H1 (cell line): ENCODE results near the gene MS4A8. TPM values are rescaled to one million over a fixed set of nuclear protein-coding genes. Genes with fewer than 3 reads are reported as not detected.
A peak's percentile ranks its signal among the peaks of the same experiment; 100 is the strongest.

Source experiments
- CTCF ChIA-PET: fragments of 300-600 bp; sonication (Branson Sonifier 250); formaldehyde crosslinking; loops from one replicate; lab custom pipeline; 2021; ENCODE audit not compliant: partially characterized antibody; lab: Charles Lee
- POLR2A ChIA-PET: fragments of 300-600 bp; sonication (Branson Sonifier 250); formaldehyde crosslinking; loops from one replicate; lab custom pipeline; 2021; ENCODE audit warnings: inconsistent platforms; ENCODE audit not compliant: partially characterized antibody; lab: Charles Lee
- DNase-seq, 2 experiments: peaks; one replicate each; pipeline versions ENCODE4 v3.0.0 to v3.0.0-alpha.2; 2010 to 2022; ENCODE audit warnings: low spot score in 2 of 2, low read depth in 1 of 2, mixed read lengths in 1 of 2
- FAIRE-seq: peaks from 2 replicates; lab custom pipeline; 2011; peaks lifted over from hg19 to GRCh38; lab: Jason Lieb, UNC
- H2AFZ ChIP-seq: 2 replicates; pipeline ENCODE4 v1.8.1; 2012; ENCODE audit warnings: low read length, inconsistent platforms
- H2AK5ac ChIP-seq: 2 replicates; pipeline ENCODE4 v1.6.1; 2013; ENCODE audit warnings: low read depth, low read length
- H2BK120ac ChIP-seq: replicated peaks from 2 replicates; pipeline ENCODE3; 2013; ENCODE audit warnings: low read depth, low read length, inconsistent platforms
- H2BK12ac ChIP-seq: 2 replicates; pipeline ENCODE4 v1.6.1; 2013; ENCODE audit warnings: low read depth, low read length
- H2BK15ac ChIP-seq: 2 replicates; pipeline ENCODE4 v1.6.1; 2013; ENCODE audit warnings: low read length
- H2BK20ac ChIP-seq: 2 replicates; pipeline ENCODE4 v1.6.1; 2013; ENCODE audit warnings: low read length
- H2BK5ac ChIP-seq: 2 replicates; pipeline ENCODE4 v1.6.1; 2013; ENCODE audit warnings: low read depth, low read length
- H3K14ac ChIP-seq: 2 replicates; pipeline ENCODE4 v1.6.1; 2013; ENCODE audit warnings: inconsistent platforms; ENCODE audit not compliant: insufficient read length
- H3K18ac ChIP-seq: 2 replicates; pipeline ENCODE4 v1.6.1; 2013; ENCODE audit warnings: low read length; ENCODE audit errors: extremely low read depth
- H3K23ac ChIP-seq: 2 replicates; pipeline ENCODE4 v1.6.1; 2013; ENCODE audit warnings: inconsistent platforms; ENCODE audit not compliant: insufficient read length
- H3K23me2 ChIP-seq: 2 replicates; pipeline ENCODE4 v1.6.1; 2013; ENCODE audit warnings: low read depth, low read length
- H3K27ac ChIP-seq: 2 replicates; pipeline ENCODE4 v1.6.1; 2011; ENCODE audit warnings: low read depth, low read length, inconsistent platforms
- H3K27me3 ChIP-seq, 4 experiments: replicated peaks in 1 of 4; 1 replicate in 1 of 4; 2 replicates in 3 of 4; pipeline versions ENCODE4 v1.6.1 to v1.8.1; 2011 to 2013; ENCODE audit warnings: low read length in 3 of 4, mild to moderate bottlenecking in 3 of 4, inconsistent platforms in 2 of 4, mixed read lengths in 2 of 4, moderate library complexity in 1 of 4; ENCODE audit not compliant: control insufficient read depth in 3 of 4, insufficient read depth in 3 of 4; ENCODE audit errors: extremely low read depth in 1 of 4
- H3K36me3 ChIP-seq, 4 experiments: 2 replicates each; pipeline versions ENCODE4 v1.6.1 to v1.8.1; 2011 to 2013; ENCODE audit warnings: mild to moderate bottlenecking in 4 of 4, low read length in 3 of 4, moderate library complexity in 2 of 4, control low read depth in 1 of 4, inconsistent platforms in 1 of 4; ENCODE audit not compliant: insufficient read depth in 4 of 4, control insufficient read depth in 2 of 4
- H3K4ac ChIP-seq: replicated peaks from 2 replicates; pipeline ENCODE3; 2013; ENCODE audit warnings: low read length, low read depth, mixed read lengths, inconsistent platforms; ENCODE audit not compliant: insufficient read length
- H3K4me1 ChIP-seq, 4 experiments: replicated peaks in 1 of 4; 1 replicate in 1 of 4; 2 replicates in 3 of 4; pipeline versions ENCODE4 v1.6.1 to v1.8.1; 2011 to 2013; ENCODE audit warnings: low read length in 3 of 4, inconsistent platforms in 2 of 4, mixed read lengths in 1 of 4; ENCODE audit not compliant: insufficient read depth in 4 of 4, control insufficient read depth in 3 of 4
- H3K4me2 ChIP-seq, 2 experiments: 2 replicates each; pipeline versions ENCODE4 v1.6.1 to v1.8.1; 2011 to 2013; ENCODE audit warnings: low read depth in 2 of 2, low read length in 2 of 2, control low read depth in 1 of 2, inconsistent platforms in 1 of 2, mild to moderate bottlenecking in 1 of 2; ENCODE audit not compliant: insufficient read depth in 1 of 2
- H3K4me3 ChIP-seq, 4 experiments: fragments of 200-600, 300-600 bp in 1 of 4; sonication (generic), shearing (Covaris generic), sonication (Bioruptor Twin) in 1 of 4; 2 replicates each; pipeline versions ENCODE4 v1.5.1 to v1.8.1; 2011 to 2016; ENCODE audit warnings: low read length in 4 of 4, low read depth in 3 of 4, control low read depth in 2 of 4, inconsistent platforms in 2 of 4, mild to moderate bottlenecking in 2 of 4, mixed read lengths in 1 of 4, moderate library complexity in 1 of 4; ENCODE audit not compliant: insufficient read depth in 2 of 4; ENCODE audit errors: extremely low read depth in 1 of 4
- H3K56ac ChIP-seq: replicated peaks from 2 replicates; pipeline ENCODE3; 2013; ENCODE audit warnings: low read depth, mild to moderate bottlenecking, mixed read lengths, low read length, inconsistent platforms; ENCODE audit not compliant: insufficient read length
- H3K79me1 ChIP-seq: 2 replicates; pipeline ENCODE4 v1.6.1; 2013; ENCODE audit warnings: low read depth, low read length, control low read depth
- H3K79me2 ChIP-seq, 2 experiments: 2 replicates each; pipeline versions ENCODE4 v1.6.1 to v1.8.1; 2012 to 2013; ENCODE audit warnings: low read length in 2 of 2, mild to moderate bottlenecking in 2 of 2, inconsistent platforms in 1 of 2; ENCODE audit not compliant: insufficient read depth in 2 of 2, control insufficient read depth in 1 of 2
- H3K9ac ChIP-seq, 4 experiments: replicated peaks in 1 of 4; 1 replicate in 1 of 4; 2 replicates in 3 of 4; pipeline versions ENCODE4 v1.6.1 to v1.8.1; 2011 to 2013; ENCODE audit warnings: low read depth in 3 of 4, low read length in 3 of 4, control low read depth in 2 of 4, mild to moderate bottlenecking in 2 of 4, moderate library complexity in 2 of 4, inconsistent platforms in 1 of 4; ENCODE audit errors: extremely low read depth in 1 of 4
- H3K9me3 ChIP-seq, 2 experiments: 2 replicates each; pipeline versions ENCODE4 v1.6.1 to v1.8.1; 2012 to 2013; ENCODE audit warnings: mild to moderate bottlenecking in 2 of 2, moderate library complexity in 2 of 2, control low read depth in 1 of 2, inconsistent platforms in 1 of 2, low read depth in 1 of 2, low read length in 1 of 2, mixed read lengths in 1 of 2; ENCODE audit not compliant: insufficient read depth in 2 of 2
- H4K20me1 ChIP-seq, 2 experiments: replicated peaks in 1 of 2; 2 replicates each; pipeline versions ENCODE3 to v1.8.1; 2011 to 2013; ENCODE audit warnings: inconsistent platforms in 2 of 2, low read length in 2 of 2, mild to moderate bottlenecking in 1 of 2; ENCODE audit not compliant: insufficient read depth in 2 of 2, control insufficient read depth in 1 of 2
- H4K5ac ChIP-seq: 2 replicates; pipeline ENCODE4 v1.6.1; 2013; ENCODE audit warnings: low read length, low read depth, mixed read lengths, inconsistent platforms; ENCODE audit not compliant: insufficient read length
- H4K8ac ChIP-seq: 2 replicates; pipeline ENCODE4 v1.8.0; 2013; ENCODE audit warnings: mild to moderate bottlenecking, moderate library complexity, low read length, inconsistent platforms; ENCODE audit not compliant: insufficient read depth; ENCODE audit errors: extremely low read depth
- H4K91ac ChIP-seq: replicated peaks from 2 replicates; pipeline ENCODE3; 2013; ENCODE audit warnings: low read length, mixed read lengths, inconsistent platforms; ENCODE audit not compliant: insufficient read length
- ASH2L ChIP-seq: fragments of 200-600, 300-600 bp; sonication (generic); IDR thresholded peaks from one replicate; pipeline ENCODE4 v1.7.1; 2017; ENCODE audit warnings: low read length
- HDAC6 ChIP-seq: IDR thresholded peaks from one replicate; pipeline ENCODE4 v1.7.1; 2012; ENCODE audit warnings: low read depth, mild to moderate bottlenecking, inconsistent platforms, low read length, moderate library complexity
- WGBS, 2 experiments: shearing (Covaris generic) in 1 of 2; methylation state at CpG; one replicate each; pipeline versions ENCODE4 v1.1.6 to v1.1.7; 2013 to 2015; ENCODE audit warnings: low lambda C conversion rate in 2 of 2, mixed read lengths in 2 of 2, inconsistent platforms in 1 of 2, low coverage in 1 of 2, missing lambda C conversion rate in 1 of 2; ENCODE audit not compliant: insufficient replicate concordance in 2 of 2, insufficient coverage in 1 of 2, insufficient read length in 1 of 2; ENCODE audit errors: extremely low coverage in 1 of 2, missing lambda C conversion rate in 1 of 2; 5-methylcytosine and 5-hydroxymethylcytosine counted together
- polyA plus RNA-seq, 7 experiments: library from polyadenylated mRNA; depleted of rRNA in 3 of 7; stranded (reverse) in 5 of 7; unstranded in 2 of 7; fragments of >200 nt in 5 of 7; fragments of 200-250 nt in 2 of 7; gene quantifications; 1 replicate in 5 of 7; 2 replicates in 1 of 7; 4 replicates in 1 of 7; pipeline versions ENCODE4 v1.2.1 to v1.2.3, GENCODE V29; 2011 to 2013; ENCODE audit warnings: missing spikeins in 2 of 7, mixed read lengths in 2 of 7
- total RNA-seq: library from RNA; stranded (reverse); fragmentation: NEBNext Ultra II Directional; extraction: Animal tissue kit (Norgen Biotek cat#: 25700); gene quantifications from 2 replicates; pipeline ENCODE4 v1.2.1, GENCODE V29; 2021

MS4A8 gene
- total and polyA plus RNA-seq, 2 of the 8 experiments (the other 6 are each of a cell fraction or from before 2014, with no cell fraction given): not detected

GRCh38 chr11:60691661-60692060 is 7.8 kb upstream of the MS4A8 start:
- H3K9me3 ChIP-seq: no peaks in the 10 kb centered on the region
- CTCF ChIA-PET: interaction anchor here (0.7 to 4.3 kb wide), 5 partner anchors 9 to 349 kb away, joined by 3 to 21 read pairs (median 6); partner anchors contain the start of gene MS4A15
- no peak overlapping the region for H2BK120ac ChIP-seq
- H4K8ac ChIP-seq: no peak overlapping the region
- 93% methylated on average over 5 of the region's 5 CpGs; no CpG with 5 or more reads in 1 of the 2 experiments for WGBS, 2 experiments
- no peaks in the 10 kb centered on the region for H4K20me1 ChIP-seq
- H3K4me3 ChIP-seq: no peak overlapping the region
- H4K91ac ChIP-seq: no peak overlapping the region
- H3K79me1 ChIP-seq: no peaks in the 10 kb centered on the region
- peak overlapping the region; percentile 44; the same call in 1 of the 2 replicates for H2AFZ ChIP-seq
- H3K23me2 ChIP-seq: no peaks in the 10 kb centered on the region
- no peak overlapping the region for H4K5ac ChIP-seq
- H2BK12ac ChIP-seq: no peak overlapping the region
- H3K79me2 ChIP-seq: no peaks in the 10 kb centered on the region
- no peak overlapping the region for H3K9ac ChIP-seq
- H2BK20ac ChIP-seq: no peak overlapping the region
- no peak overlapping the region for H2BK15ac ChIP-seq
- TF ChIP-seq ASH2L: no peak
- TF ChIP-seq HDAC6: no peak
- no peak for DNase-seq
- no peak overlapping the region for H3K14ac ChIP-seq
- FAIRE-seq: no peak
- no peak overlapping the region for H3K23ac ChIP-seq
- H2AK5ac ChIP-seq: no peak overlapping the region
- no peak overlapping the region for H3K4me2 ChIP-seq
- POLR2A ChIA-PET: no interaction called here
- no peaks in the 10 kb centered on the region for H3K27me3 ChIP-seq
- no peak overlapping the region for H3K56ac ChIP-seq
- no peaks in the 10 kb centered on the region for H3K36me3 ChIP-seq
- H2BK5ac ChIP-seq: no peak overlapping the region
- H3K4ac ChIP-seq: no peak overlapping the region
- H3K18ac ChIP-seq: no peak overlapping the region
- H3K27ac ChIP-seq: no peak overlapping the region
- no peaks in the 10 kb centered on the region for H3K4me1 ChIP-seq
